Stimulated activated CD8-positive, alpha-beta memory T cell treated with anti-CD3 and anti-CD28 coated beads, Interleukin-2, amount 100 ng/mL, for 1 hour (primary cell): Measurements from ENCODE around the gene GC.
"Not testable (repeated sequence)": the region's sequence is repeated elsewhere in the genome, so short reads cannot be mapped to it uniquely, and the experiment has no call there.

Experiments
- DNase-seq, 2 donors: peaks; one replicate each; pipeline ENCODE4 v3.0.0-alpha.2; 2020; ENCODE audit warnings: low read depth in 2 of 2

GC gene

GRCh38 chr4:71768123-71768522 is 15.8 kb downstream of the GC start:
- DNase-seq, result no peak

GRCh38 chr4:71765821-71766383 is 18.0 kb downstream of the GC start:
- DNase-seq, result no peak

DNA sequence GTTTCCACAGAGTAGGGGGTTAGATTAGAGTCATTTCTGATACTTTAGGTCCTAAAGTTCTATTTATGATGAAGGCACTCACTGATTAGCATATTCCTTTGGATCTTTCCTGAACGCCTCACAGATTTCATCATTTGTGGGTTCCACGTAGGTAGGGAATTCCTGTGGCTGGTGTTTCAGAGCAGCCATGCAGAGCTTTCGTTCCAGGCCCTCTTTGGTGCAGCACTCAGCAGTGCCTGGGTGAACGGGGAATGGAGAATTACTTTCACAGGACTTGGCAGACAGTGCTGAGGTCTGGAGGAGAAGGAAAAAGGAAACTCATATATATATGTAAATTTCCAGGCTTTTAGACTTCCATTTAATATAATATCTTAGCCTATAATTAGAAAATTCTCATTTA is 18.5 kb downstream of the GC start:
- DNase-seq, result no peak

- no peak for DNase-seq
These were observed 31.4 kb downstream of the GC start for GRCh38 chr4:71752383-71753042.

DNA sequence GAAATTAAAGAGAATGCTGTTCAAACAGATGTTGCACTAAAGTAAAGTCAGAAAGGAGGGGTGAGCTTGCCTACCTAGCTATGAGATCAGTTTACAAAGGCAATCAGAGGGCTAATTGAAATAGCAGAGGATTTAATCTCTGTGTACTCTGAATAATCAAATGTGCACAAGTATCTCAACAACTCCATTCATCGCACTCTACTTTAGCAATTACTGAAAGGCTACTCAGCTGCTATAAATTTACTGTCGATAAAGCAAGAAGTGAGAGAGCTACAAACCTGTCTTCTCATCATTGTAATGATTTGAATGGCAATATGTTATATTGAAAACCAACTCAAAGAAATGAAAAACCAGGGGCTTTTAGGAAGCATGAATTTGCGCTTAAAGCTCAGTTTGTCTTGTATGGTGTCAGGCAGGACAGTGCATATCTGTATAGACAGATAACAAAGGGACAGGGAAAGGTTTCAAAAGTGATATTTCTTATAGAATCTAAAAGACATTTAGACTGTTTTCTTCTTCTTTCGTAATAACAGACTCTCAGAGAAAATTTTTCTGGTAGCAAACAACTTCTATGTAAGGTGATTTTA is 34.8 kb downstream of the GC start:
- DNase-seq, result no peak

DNA sequence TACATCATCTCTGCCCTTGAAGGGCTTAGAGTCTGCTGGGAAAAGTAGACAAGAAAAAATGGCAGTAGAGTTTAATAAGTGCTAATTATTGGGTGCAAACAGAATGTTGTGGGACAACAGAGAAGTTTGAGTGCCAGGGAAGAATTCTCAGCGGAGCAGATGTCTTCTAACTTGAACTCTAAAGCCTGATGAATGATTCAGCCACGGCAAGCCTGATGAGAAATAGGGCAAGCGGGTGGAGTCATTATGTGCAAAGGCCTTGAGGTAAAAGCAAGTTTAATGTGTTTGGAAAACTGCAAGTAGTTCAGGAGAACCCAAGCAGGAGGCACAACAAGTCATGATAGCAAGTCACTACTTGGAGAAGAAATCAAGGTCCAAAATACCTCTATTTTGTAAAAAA is 37.5 kb downstream of the GC start:
- DNase-seq, result no peak

GRCh38 chr4:71738782-71739181 is 45.1 kb downstream of the GC start:
- DNase-seq, result not testable (repeated sequence)

DNA sequence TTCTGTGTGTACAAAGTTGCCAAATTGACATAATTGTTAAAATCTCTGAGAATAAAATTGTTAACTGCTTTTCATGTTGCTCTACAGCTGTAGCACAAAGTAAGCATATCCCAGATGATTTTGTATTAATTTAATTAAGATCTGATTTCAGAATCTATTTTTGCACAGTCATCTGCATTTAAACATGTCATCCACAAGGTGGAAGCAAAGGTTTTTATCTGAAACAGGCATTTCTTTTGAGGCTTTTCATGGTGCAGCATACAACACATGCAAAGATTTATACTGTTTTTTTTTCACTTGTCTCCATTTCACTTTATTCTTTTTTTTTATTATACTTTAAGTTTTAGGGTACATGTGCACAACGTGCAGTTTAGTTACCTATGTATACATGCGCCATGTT is 51.2 kb downstream of the GC start:
- DNase-seq, result no peak

GRCh38 chr4:71732066-71732465 is 51.8 kb downstream of the GC start:
- DNase-seq, result no peak

DNA sequence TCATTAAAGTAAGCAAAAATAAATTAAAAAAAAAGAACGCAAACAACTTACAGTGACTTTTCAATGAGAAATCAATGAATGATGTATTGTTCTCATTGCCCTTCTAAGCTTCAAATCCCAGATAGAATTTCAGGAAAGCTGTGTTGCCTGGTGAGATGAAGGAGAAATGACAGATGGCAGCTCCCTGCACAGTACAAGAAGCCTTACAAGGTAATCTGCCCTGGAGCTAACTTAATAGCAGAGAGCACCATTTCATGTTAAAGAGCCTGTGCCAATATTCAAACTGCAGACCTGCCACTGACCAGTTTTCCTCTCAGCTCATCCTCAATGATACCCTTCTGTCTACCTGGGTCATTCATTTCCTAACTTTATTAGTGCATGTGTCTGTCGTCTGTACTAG is 54.0 kb downstream of the GC start:
- DNase-seq, result no peak

- no peak for DNase-seq
These were observed 70.2 kb downstream of the GC start for GRCh38 chr4:71713611-71714203.

GRCh38 chr4:71711985-71712348 is 71.9 kb downstream of the GC start:
- no peak for DNase-seq

DNA sequence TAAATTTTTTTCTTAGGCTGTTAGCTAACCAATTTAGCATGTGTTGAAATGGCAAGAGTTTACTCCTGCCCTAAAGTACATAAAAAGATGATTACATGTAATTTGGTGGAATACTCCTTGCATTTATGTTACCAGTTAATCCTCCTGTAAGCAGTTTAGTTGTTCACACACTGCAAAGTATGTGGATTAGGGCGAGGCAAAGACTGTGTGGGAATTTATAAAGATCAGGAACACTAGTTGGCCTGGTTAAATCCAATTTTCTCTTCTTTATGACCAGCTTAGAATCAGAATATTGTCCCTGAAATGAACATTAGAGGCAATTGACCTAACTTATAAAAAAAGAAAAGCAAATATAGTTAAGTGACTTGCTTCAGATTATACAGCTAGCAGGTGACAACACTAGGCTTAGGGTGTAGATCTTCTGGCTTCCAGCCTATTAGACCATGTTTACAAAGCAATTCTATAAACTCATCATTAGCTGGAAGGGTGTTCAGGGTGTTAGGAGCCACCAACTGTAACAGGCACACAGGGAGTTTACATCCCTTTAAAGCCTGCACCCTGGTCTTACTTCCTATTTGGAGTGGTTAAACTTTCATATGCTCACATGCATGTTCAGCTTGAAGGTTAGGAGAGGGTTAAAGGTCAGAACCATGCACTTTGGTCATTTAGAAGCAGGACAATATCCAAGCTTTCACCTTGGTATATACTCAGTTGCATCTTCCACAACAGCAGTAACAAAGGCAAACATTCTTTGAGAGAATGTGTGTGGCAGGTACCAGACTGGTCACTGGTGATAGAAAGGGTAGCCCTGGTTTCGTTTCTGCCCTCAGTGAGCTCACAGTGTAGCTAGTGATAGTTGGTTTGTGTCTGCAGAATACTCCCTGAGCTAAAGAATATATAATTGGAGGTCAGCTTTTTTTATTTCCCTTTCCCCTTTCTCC is 72.6 kb downstream of the GC start:
- no peak for DNase-seq

DNA sequence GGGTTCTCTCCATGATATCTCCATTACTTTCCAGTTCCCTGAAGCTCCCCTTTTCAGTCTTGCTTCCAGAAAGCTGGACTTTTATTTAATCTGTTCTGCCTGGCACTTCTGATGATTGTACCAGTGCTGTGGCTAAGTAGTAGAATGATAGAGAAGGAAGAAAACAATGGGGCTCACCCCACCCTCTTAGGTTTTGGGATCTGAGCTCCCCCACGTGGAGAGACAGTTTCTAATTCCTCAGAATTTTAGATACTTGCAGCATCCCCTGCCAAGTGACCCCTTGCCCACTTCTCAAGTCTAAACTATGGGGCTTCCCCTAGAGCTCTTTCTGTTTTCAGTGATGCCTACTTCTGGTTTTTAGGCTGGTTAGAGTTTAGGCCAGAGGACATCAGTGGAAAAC is 73.9 kb downstream of the GC start:
- DNase-seq, result no peak

DNA sequence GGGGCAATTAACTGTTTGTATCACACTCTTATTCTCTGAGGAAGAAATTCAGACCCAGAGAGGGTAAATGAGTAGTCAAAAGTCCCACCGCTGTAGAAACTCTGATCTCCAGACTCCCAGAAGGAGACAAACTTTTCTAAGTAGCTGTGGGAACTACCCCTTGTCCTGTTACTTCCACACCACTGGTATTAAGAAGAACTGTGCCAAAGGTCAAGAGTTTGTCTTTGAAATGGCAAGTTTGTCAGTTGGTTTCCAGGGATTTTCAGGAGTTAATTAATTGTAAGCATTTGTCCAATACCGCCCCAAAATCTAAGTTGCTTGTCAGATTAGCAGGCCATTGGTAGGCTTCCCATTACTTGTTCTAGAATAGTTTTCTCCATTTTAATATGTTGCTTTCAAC is 85.7 kb downstream of the GC start:
- no peak for DNase-seq

DNA sequence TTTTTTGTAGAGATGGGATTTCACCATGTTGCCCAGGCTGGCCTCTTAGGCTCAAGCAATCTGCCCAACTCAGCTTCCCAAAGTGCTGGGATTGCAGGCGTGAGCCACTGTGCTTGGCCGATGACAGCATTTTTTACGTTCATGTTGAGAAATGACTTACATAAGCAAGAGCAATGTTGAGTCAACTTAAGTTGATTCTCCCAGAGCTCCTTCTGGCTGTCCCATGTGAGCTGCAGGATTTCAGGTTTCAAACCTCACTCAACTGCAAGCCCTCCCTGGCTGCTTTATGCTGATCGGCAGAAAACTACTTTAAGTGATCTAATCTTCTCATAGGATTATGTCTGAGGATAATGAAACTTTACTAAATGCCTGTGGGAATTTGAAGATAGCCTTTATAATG is 86.8 kb downstream of the GC start:
- DNase-seq, result no peak

DNA sequence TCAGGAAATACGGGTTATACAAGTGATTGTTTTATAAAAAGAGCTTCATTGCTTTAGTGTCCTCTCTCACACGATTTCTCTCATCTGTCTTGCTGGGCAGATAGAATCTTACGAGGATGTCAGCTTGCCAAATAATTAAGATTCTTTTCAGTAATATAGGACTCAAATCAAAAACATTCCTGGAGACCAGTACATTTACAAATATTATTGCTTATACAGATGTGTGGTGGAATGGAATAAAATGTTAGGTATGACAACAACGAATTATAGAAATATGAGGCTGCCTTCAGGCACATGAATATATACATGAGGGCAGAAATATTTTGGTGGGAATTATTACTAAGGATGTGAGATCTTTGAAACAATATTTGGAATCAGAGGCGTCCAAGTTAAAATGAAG is 88.9 kb downstream of the GC start:
- DNase-seq, result no peak

GRCh38 chr4:71692963-71693362 is 90.9 kb downstream of the GC start:
- no peak for DNase-seq

GRCh38 chr4:71692198-71692597 is 91.7 kb downstream of the GC start:
- no peak for DNase-seq
